Gastroesophageal sphincter (tissue), 4 donors: Measurements from ENCODE around the gene DNM3. TPM values are rescaled to one million over a fixed set of nuclear protein-coding genes. Genes with fewer than 3 reads are reported as not detected.

Experiments
- ATAC-seq: fragments of 150-250 bp; one replicate; pipeline ENCODE4 v1.9.1; 2016; ENCODE audit warnings: mild to moderate bottlenecking, moderate library complexity
- H3K27ac ChIP-seq, 4 donors: fragments of 200-600 bp; sonication (generic) in 3 of 4; 1 replicate in 3 of 4; 2 replicates in 1 of 4; pipeline ENCODE4 v1.5.1; 2016 to 2019
- H3K27me3 ChIP-seq: fragments of 200-600 bp; sonication (generic); one replicate; pipeline ENCODE4 v1.5.1; 2019
- H3K36me3 ChIP-seq, 2 donors: fragments of 200-600 bp; sonication (generic); one replicate each; pipeline ENCODE4 v1.5.1; 2019; ENCODE audit warnings: control low read depth in 1 of 2
- H3K4me1 ChIP-seq, 3 donors: fragments of 200-600 bp; sonication (generic); 1 replicate in 2 of 3; 2 replicates in 1 of 3; pipeline ENCODE4 v1.5.1; 2016 to 2019; ENCODE audit warnings: control low read depth in 2 of 3
- H3K4me3 ChIP-seq, 2 donors: fragments of 200-600 bp; sonication (generic); one replicate each; pipeline ENCODE4 v1.5.1; 2019; ENCODE audit warnings: mild to moderate bottlenecking in 1 of 2, moderate library complexity in 1 of 2
- H3K9me3 ChIP-seq, 3 donors: fragments of 200-600 bp; sonication (generic); one replicate each; pipeline ENCODE4 v1.5.1; 2017 to 2019; ENCODE audit warnings: control low read depth in 2 of 3
- EP300 ChIP-seq: sonication (generic); formaldehyde crosslinking; IDR thresholded peaks from one replicate; pipeline ENCODE4 v1.6.1; 2017; ENCODE audit warnings: antibody characterized with exemption, mild to moderate bottlenecking
- POLR2A ChIP-seq, 2 donors: fragments of 450-650 bp; IDR thresholded peaks; one replicate each; pipeline ENCODE4 v1.6.1; 2017; ENCODE audit warnings: antibody characterized with exemption in 2 of 2, mild to moderate bottlenecking in 2 of 2, moderate library complexity in 1 of 2
- POLR2AphosphoS5 ChIP-seq: sonication (generic); formaldehyde crosslinking; IDR thresholded peaks from one replicate; pipeline ENCODE4 v1.6.1; 2017; ENCODE audit warnings: antibody characterized with exemption
- WGBS, 2 donors: methylation state at CpG; one replicate each; pipeline ENCODE4 v1.1.5; 2018; ENCODE audit warnings: low coverage in 1 of 2; 5-methylcytosine and 5-hydroxymethylcytosine counted together
- total RNA-seq, 4 donors: library from RNA; depleted of rRNA; stranded (reverse); fragments of >200 nt; gene quantifications; one replicate each; pipeline ENCODE4 v1.1.0, GENCODE V29; 2016
- TF ChIP-seq, protein P1 (sequence below), 4 experiments: fragments of 200-600 bp in 2 of 4; fragments of 450-650 bp in 2 of 4; sonication (generic) in 1 of 4; IDR thresholded peaks; one replicate each; pipeline ENCODE4 v1.5.1; 2017 to 2019; ENCODE audit warnings: antibody characterized with exemption in 4 of 4, mild to moderate bottlenecking in 2 of 4, moderate library complexity in 2 of 4

The DNM3 gene
- total RNA-seq, 4 donors from 2014 or later, result 1.9 to 5.0 (median 3.9) TPM

DNA sequence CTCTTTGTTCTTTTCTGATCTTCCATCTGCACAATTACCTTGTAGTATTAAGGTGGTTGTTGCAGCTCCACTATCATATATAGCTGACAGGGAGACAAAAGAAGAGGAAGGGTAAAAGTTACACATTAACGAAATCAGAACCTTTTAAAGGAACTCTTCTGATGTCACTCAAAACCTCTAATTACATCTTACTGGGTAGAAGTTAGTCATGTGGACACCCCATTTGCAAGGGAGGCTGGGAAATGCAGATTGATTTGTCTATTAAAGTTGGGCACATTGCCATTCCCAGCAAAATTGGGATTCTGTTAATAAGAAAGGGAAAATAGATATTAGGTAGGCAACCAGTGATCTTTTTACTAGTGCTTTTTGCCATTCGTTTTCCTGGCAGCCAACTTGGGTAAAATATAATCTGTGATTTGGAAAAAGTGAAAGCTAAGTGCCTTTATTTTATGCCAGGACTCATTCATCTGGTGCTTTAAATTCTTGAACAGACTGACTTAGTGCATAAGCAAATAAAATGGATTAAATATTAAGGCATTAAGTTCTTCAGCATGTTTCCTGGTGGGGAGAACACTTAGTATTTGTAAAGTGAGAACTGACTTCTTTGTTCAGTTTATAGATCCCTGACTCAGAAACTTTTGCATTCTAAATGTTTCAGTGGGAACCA, 71.3 kb downstream of the DNM3 start:
- Histone ChIP-seq H3K4me1 (peaks cover 0 to 18% (median 0%) of the 10 kb centered on the region in 3 donors), H3K27ac (no peak overlapping the region), H3K27me3 (no peaks in the 10 kb centered on the region), H3K4me3 (no peak overlapping the region), H3K9me3 (no peaks in the 10 kb centered on the region), H3K36me3 (no peaks in the 10 kb centered on the region)
- no peak for ATAC-seq
- TF ChIP-seq EP300, result no peak
- TF ChIP-seq POLR2A (IDR thresholded peaks at IDR 0.05), result no peak
- TF ChIP-seq, protein P1, sequence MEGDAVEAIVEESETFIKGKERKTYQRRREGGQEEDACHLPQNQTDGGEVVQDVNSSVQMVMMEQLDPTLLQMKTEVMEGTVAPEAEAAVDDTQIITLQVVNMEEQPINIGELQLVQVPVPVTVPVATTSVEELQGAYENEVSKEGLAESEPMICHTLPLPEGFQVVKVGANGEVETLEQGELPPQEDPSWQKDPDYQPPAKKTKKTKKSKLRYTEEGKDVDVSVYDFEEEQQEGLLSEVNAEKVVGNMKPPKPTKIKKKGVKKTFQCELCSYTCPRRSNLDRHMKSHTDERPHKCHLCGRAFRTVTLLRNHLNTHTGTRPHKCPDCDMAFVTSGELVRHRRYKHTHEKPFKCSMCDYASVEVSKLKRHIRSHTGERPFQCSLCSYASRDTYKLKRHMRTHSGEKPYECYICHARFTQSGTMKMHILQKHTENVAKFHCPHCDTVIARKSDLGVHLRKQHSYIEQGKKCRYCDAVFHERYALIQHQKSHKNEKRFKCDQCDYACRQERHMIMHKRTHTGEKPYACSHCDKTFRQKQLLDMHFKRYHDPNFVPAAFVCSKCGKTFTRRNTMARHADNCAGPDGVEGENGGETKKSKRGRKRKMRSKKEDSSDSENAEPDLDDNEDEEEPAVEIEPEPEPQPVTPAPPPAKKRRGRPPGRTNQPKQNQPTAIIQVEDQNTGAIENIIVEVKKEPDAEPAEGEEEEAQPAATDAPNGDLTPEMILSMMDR (IDR thresholded peaks at IDR 0.05), result no peak
- no peak for TF ChIP-seq POLR2AphosphoS5
- 42 to 50% methylated on average over 2 of the region's 2 CpGs for WGBS, 2 donors

DNA sequence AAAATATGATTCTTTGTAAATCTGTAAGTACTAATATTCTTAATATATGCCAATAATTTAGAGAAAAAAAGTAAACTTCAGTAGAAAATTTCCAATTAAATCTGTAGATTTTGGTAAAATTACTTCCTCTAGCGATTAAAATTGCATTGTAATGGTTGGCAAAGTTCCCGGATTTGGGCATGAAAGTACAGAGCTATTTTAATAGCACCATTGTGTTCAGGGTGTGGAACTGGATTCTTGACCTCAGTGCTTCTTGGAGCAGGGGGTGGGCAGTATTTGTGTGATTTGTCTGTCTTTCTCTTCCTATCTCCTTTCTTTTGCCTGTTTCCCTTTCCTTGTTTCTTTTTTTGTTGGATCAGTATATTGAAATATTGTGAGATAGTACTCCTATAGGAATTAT, 72.1 kb downstream of the DNM3 start:
- Histone ChIP-seq H3K27me3 (no peaks in the 10 kb centered on the region), H3K4me1 (peaks cover 0 to 18% (median 0%) of the 10 kb centered on the region in 3 donors), H3K9me3 (no peaks in the 10 kb centered on the region), H3K27ac (peak overlapping the region in 1 of 4 donors; percentile 20), H3K4me3 (no peak overlapping the region), H3K36me3 (no peaks in the 10 kb centered on the region)
- WGBS, 2 donors, result 22 to 33% methylated on average over 2 of the region's 2 CpGs
- ATAC-seq, result no peak
- TF ChIP-seq POLR2AphosphoS5 (no peak), POLR2A (IDR thresholded peaks at IDR 0.05) (no peak), EP300 (no peak)
- TF ChIP-seq, protein P1 (IDR thresholded peaks at IDR 0.05), result no peak

DNA sequence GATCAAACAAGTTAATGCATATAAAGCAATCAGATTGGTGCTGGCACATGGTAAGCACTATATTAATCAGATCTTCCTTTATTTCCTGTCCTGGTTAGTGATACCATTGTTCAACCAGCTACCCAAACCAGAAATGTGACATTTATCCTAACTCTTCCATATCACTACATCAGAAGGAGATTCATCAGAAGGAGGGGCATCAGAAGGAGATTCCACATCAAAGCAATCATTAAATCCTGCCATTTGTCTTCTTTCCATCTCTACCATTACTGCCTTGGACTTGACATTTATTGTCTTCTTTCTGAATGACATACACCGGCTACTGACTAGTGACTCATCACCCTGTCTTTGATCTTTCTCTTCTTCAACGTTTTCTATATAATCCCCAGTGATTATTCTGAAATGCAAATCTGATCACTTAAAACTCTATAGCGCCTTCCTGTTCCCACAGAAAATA, 75.0 kb downstream of the DNM3 start:
- ATAC-seq, result no peak
- Histone ChIP-seq H3K4me3 (no peak overlapping the region), H3K27me3 (no peaks in the 10 kb centered on the region), H3K4me1 (peaks cover 0 to 18% (median 0%) of the 10 kb centered on the region in 3 donors), H3K27ac (no peak overlapping the region), H3K36me3 (no peaks in the 10 kb centered on the region), H3K9me3 (no peaks in the 10 kb centered on the region)
- TF ChIP-seq, protein P1 (IDR thresholded peaks at IDR 0.05), result no peak
- TF ChIP-seq POLR2AphosphoS5 (no peak), EP300 (no peak), POLR2A (IDR thresholded peaks at IDR 0.05) (no peak)
- 59 to 63% methylated on average over 3 of the region's 3 CpGs for WGBS, 2 donors

GRCh38 chr1:171917331-171917730, 76.0 kb downstream of the DNM3 start:
- 83 to 100% methylated on average over 1 of the region's 1 CpG for WGBS, 2 donors
- Histone ChIP-seq H3K9me3 (no peaks in the 10 kb centered on the region), H3K36me3 (no peaks in the 10 kb centered on the region), H3K27me3 (no peaks in the 10 kb centered on the region), H3K4me1 (peaks cover 0 to 17% (median 0%) of the 10 kb centered on the region in 3 donors), H3K4me3 (no peak overlapping the region), H3K27ac (no peak overlapping the region)
- ATAC-seq, result no peak
- TF ChIP-seq EP300, result no peak
- TF ChIP-seq POLR2AphosphoS5, result no peak
- TF ChIP-seq, protein P1 (IDR thresholded peaks at IDR 0.05), result no peak
- TF ChIP-seq POLR2A (IDR thresholded peaks at IDR 0.05), result no peak
